Measurements from ENCODE around the gene CDIPT. TPM values are rescaled to one million over a fixed set of nuclear protein-coding genes. Genes with fewer than 3 reads are reported as not detected.

Gene CDIPT
- total and polyA plus RNA-seq, 2 of the 13 experiments (the other 11 are each of a cell fraction or from before 2014, with no cell fraction given), result 54.9 to 97.5 TPM

DNA sequence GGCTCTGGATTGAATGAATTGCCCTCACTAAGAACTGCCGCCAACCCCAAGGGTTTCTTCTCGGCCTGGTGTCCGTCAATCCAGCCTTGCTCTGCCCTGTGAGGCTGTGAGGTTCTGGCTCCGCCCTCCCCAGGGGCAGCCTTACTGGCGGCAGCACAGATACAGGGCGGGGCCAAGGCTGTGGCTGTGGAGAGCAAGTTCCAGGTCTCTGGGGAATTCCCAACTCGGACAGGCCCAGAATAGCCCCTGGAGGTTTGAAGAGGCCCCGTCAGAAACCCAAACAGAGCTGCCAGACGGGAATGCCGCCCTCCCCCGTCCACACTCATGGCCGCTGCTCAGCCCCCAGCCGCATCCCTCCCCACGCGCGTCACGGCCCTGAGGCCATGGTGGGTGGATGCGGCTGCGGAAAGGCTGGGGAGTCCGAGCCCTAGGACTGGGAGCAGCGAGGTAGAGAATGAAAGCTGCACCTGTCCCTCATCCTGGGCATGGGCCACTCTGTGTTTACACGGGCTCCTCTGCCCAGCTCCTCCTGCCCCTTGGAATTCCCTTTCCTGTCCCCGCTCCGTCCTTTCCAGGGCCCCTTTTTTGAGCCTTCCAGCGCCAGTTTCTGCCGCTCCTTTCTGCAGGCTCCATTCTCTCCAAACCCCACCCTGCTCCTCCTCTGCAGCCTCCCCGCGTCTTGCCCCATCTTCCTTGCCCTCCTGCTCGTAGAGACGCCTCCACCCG, 51.7 kb downstream of the CDIPT start (continued):
- TF ChIP-seq, protein P1, sequence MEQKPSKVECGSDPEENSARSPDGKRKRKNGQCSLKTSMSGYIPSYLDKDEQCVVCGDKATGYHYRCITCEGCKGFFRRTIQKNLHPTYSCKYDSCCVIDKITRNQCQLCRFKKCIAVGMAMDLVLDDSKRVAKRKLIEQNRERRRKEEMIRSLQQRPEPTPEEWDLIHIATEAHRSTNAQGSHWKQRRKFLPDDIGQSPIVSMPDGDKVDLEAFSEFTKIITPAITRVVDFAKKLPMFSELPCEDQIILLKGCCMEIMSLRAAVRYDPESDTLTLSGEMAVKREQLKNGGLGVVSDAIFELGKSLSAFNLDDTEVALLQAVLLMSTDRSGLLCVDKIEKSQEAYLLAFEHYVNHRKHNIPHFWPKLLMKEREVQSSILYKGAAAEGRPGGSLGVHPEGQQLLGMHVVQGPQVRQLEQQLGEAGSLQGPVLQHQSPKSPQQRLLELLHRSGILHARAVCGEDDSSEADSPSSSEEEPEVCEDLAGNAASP (CRISPR knock-in tag; IDR thresholded peaks at IDR 0.05; ENCODE audit: borderline replicate concordance), result peak; percentile 39; the same call in 1 of the 2 replicates
- TF ChIP-seq, protein P2, sequence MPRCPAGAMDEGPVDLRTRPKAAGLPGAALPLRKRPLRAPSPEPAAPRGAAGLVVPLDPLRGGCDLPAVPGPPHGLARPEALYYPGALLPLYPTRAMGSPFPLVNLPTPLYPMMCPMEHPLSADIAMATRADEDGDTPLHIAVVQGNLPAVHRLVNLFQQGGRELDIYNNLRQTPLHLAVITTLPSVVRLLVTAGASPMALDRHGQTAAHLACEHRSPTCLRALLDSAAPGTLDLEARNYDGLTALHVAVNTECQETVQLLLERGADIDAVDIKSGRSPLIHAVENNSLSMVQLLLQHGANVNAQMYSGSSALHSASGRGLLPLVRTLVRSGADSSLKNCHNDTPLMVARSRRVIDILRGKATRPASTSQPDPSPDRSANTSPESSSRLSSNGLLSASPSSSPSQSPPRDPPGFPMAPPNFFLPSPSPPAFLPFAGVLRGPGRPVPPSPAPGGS (CRISPR knock-in tag; IDR thresholded peaks at IDR 0.05), result peak; percentile 97
- TF ChIP-seq ZC3H4 (CRISPR knock-in tag; IDR thresholded peaks at IDR 0.05; ENCODE audit: borderline replicate concordance) (peak; percentile 87; the same call in 1 of the 2 replicates), ZNF431 (CRISPR knock-in tag; IDR thresholded peaks at IDR 0.05; ENCODE audit: borderline replicate concordance, low read depth) (no peak), ZSCAN30 (CRISPR knock-in tag; IDR thresholded peaks at IDR 0.05) (0 out of 2 replicates have a peak, but pooled peaks have one; percentile 71), ZNF776 (CRISPR knock-in tag; IDR thresholded peaks at IDR 0.05) (no peak; the same call in 1 of the 2 replicates), RBAK (CRISPR knock-in tag; IDR thresholded peaks at IDR 0.05) (no peak), GATAD1 (CRISPR knock-in tag; IDR thresholded peaks at IDR 0.05) (peak; percentile 26; the same call in 1 of the 2 replicates), ZNF768 (CRISPR knock-in tag; IDR thresholded peaks at IDR 0.05) (peak; percentile 65; the same call in 1 of the 2 replicates), FOXC1 (CRISPR knock-in tag; IDR thresholded peaks at IDR 0.05; ENCODE audit: borderline replicate concordance) (0 out of 2 replicates have a peak, but pooled peaks have one; percentile 47), SIN3A (IDR thresholded peaks at IDR 0.05; ENCODE audit: borderline replicate concordance, low read depth, low read length) (peak; percentile 72; the same call in 1 of the 2 replicates)
- TF ChIP-seq, protein P3, sequence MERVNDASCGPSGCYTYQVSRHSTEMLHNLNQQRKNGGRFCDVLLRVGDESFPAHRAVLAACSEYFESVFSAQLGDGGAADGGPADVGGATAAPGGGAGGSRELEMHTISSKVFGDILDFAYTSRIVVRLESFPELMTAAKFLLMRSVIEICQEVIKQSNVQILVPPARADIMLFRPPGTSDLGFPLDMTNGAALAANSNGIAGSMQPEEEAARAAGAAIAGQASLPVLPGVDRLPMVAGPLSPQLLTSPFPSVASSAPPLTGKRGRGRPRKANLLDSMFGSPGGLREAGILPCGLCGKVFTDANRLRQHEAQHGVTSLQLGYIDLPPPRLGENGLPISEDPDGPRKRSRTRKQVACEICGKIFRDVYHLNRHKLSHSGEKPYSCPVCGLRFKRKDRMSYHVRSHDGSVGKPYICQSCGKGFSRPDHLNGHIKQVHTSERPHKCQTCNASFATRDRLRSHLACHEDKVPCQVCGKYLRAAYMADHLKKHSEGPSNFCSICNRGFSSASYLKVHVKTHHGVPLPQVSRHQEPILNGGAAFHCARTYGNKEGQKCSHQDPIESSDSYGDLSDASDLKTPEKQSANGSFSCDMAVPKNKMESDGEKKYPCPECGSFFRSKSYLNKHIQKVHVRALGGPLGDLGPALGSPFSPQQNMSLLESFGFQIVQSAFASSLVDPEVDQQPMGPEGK (CRISPR knock-in tag; IDR thresholded peaks at IDR 0.05), result peak; percentile 73
- TF ChIP-seq, protein P4, sequence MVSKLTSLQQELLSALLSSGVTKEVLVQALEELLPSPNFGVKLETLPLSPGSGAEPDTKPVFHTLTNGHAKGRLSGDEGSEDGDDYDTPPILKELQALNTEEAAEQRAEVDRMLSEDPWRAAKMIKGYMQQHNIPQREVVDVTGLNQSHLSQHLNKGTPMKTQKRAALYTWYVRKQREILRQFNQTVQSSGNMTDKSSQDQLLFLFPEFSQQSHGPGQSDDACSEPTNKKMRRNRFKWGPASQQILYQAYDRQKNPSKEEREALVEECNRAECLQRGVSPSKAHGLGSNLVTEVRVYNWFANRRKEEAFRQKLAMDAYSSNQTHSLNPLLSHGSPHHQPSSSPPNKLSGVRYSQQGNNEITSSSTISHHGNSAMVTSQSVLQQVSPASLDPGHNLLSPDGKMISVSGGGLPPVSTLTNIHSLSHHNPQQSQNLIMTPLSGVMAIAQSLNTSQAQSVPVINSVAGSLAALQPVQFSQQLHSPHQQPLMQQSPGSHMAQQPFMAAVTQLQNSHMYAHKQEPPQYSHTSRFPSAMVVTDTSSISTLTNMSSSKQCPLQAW (CRISPR knock-in tag; IDR thresholded peaks at IDR 0.05), result peak; percentile 39
- TF ChIP-seq, protein P5, sequence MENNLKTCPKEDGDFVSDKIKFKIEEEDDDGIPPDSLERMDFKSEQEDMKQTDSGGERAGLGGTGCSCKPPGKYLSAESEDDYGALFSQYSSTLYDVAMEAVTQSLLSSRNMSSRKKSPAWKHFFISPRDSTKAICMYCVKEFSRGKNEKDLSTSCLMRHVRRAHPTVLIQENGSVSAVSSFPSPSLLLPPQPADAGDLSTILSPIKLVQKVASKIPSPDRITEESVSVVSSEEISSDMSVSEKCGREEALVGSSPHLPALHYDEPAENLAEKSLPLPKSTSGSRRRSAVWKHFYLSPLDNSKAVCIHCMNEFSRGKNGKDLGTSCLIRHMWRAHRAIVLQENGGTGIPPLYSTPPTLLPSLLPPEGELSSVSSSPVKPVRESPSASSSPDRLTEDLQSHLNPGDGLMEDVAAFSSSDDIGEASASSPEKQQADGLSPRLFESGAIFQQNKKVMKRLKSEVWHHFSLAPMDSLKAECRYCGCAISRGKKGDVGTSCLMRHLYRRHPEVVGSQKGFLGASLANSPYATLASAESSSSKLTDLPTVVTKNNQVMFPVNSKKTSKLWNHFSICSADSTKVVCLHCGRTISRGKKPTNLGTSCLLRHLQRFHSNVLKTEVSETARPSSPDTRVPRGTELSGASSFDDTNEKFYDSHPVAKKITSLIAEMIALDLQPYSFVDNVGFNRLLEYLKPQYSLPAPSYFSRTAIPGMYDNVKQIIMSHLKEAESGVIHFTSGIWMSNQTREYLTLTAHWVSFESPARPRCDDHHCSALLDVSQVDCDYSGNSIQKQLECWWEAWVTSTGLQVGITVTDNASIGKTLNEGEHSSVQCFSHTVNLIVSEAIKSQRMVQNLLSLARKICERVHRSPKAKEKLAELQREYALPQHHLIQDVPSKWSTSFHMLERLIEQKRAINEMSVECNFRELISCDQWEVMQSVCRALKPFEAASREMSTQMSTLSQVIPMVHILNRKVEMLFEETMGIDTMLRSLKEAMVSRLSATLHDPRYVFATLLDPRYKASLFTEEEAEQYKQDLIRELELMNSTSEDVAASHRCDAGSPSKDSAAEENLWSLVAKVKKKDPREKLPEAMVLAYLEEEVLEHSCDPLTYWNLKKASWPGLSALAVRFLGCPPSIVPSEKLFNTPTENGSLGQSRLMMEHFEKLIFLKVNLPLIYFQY (CRISPR knock-in tag; IDR thresholded peaks at IDR 0.05; ENCODE audit: borderline replicate concordance), result peak; percentile 65; the same call in 1 of the 2 replicates
- TF ChIP-seq, protein P6, sequence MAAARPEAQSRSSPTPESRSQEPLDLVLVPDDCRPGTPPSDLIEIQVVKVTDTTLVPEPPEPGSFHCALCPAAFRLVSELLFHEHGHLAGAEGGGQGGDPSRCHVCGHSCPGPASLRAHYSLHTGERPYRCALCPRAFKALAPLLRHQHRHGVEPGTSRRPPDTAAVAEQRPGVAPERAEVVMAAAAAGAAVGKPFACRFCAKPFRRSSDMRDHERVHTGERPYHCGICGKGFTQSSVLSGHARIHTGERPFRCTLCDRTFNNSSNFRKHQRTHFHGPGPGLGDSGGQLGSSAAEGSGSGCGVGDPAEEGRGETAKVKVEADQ (CRISPR knock-in tag; IDR thresholded peaks at IDR 0.05; ENCODE audit: borderline replicate concordance), result peak; percentile 22; the same call in 1 of the 2 replicates
